ENCODE measurements around the gene RLN3.

The RLN3 gene

DNA sequence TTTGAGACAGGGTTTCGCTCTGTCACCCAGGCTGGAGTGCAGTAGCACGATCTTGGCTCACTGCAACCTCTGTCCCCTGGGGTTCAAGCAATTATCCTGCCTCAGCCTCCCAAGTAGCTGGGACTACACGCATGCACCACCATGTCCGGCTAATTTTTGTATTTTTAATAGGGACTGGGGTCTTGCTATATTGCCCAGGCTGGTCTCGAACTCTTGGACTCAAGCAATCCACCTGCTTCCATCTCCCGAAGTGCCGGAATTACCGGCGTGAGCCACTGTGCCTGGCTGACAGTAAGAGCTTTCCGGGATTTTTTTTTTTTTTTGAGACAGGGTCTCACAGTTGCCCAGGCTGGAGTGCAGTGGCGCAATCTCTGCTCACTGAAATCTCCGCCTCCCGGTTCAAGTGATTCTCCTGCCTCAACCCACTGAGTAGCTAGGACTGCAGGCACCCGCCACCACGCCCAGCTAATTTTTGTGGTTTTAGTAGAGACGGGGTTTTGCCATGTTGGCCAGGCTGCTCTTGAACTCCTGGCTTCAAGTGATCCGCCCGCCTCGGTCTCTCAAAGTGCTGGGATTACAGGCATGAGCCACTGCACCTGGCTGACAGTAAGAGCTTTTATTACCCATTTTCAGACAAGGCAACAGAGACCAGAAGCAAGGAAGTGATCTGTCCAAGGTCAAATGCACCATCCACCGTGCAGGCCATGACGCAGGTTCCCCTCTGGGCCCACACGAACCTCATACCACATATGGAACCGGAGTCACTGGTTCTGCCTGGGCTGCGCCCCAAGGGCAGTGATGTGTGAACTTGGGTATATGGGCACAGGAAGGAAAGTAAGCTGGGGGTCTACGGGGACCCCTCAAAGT is 42.8 kb upstream of the RLN3 start:
- H3K9me3 Mint-ChIP-seq = no peaks in the 10 kb centered on the region
- H3K4me3 Mint-ChIP-seq = no peak overlapping the region
- peak overlapping the region; percentile 51 to 76 (median 62) for H3K27ac Mint-ChIP-seq
- peaks cover 22% of the 10 kb centered on the region for H3K4me1 Mint-ChIP-seq
- H3K27me3 Mint-ChIP-seq (ENCODE audit: low read depth) = peaks cover 3% of the 10 kb centered on the region
- peaks cover 15% of the 10 kb centered on the region for H3K36me3 Mint-ChIP-seq (ENCODE audit: low read depth)
- TF ChIP-seq, protein P1, sequence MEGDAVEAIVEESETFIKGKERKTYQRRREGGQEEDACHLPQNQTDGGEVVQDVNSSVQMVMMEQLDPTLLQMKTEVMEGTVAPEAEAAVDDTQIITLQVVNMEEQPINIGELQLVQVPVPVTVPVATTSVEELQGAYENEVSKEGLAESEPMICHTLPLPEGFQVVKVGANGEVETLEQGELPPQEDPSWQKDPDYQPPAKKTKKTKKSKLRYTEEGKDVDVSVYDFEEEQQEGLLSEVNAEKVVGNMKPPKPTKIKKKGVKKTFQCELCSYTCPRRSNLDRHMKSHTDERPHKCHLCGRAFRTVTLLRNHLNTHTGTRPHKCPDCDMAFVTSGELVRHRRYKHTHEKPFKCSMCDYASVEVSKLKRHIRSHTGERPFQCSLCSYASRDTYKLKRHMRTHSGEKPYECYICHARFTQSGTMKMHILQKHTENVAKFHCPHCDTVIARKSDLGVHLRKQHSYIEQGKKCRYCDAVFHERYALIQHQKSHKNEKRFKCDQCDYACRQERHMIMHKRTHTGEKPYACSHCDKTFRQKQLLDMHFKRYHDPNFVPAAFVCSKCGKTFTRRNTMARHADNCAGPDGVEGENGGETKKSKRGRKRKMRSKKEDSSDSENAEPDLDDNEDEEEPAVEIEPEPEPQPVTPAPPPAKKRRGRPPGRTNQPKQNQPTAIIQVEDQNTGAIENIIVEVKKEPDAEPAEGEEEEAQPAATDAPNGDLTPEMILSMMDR (IDR thresholded peaks at IDR 0.05; ENCODE audit: unreplicated experiment in 3 of 3) = no peak

GRCh38 chr19:13985771-13986347 is 42.1 kb upstream of the RLN3 start:
- TF ChIP-seq, protein P1 (IDR thresholded peaks at IDR 0.05; ENCODE audit: unreplicated experiment in 3 of 3) = no peak
- peak overlapping the region; percentile 51 to 76 (median 62) for H3K27ac Mint-ChIP-seq
- H3K4me3 Mint-ChIP-seq = no peak overlapping the region
- peaks cover 3% of the 10 kb centered on the region for H3K27me3 Mint-ChIP-seq (ENCODE audit: low read depth)
- peaks cover 17% of the 10 kb centered on the region for H3K36me3 Mint-ChIP-seq (ENCODE audit: low read depth)
- peaks cover 22% of the 10 kb centered on the region for H3K4me1 Mint-ChIP-seq
- H3K9me3 Mint-ChIP-seq = no peaks in the 10 kb centered on the region

GRCh38 chr19:13986348-13986904 is 41.5 kb upstream of the RLN3 start:
- Mint-ChIP-seq H3K4me1 (peaks cover 22% of the 10 kb centered on the region), H3K27ac (peak overlapping the region; percentile 71 to 89 (median 87)), H3K4me3 (peak overlapping the region; percentile 27 to 39 (median 32)), H3K9me3 (no peaks in the 10 kb centered on the region), H3K27me3 (ENCODE audit: low read depth) (peaks cover 3% of the 10 kb centered on the region), H3K36me3 (ENCODE audit: low read depth) (peaks cover 22% of the 10 kb centered on the region)
- TF ChIP-seq, protein P1 (IDR thresholded peaks at IDR 0.05; ENCODE audit: unreplicated experiment in 3 of 3) = no peak

GRCh38 chr19:13987101-13987890 is 40.7 kb upstream of the RLN3 start:
- peak overlapping the region in 2 of 3 experiments; percentile 21 to 37 for H3K4me3 Mint-ChIP-seq
- peaks cover 20% of the 10 kb centered on the region for H3K36me3 Mint-ChIP-seq (ENCODE audit: low read depth)
- H3K4me1 Mint-ChIP-seq = peaks cover 22% of the 10 kb centered on the region
- TF ChIP-seq, protein P1 (IDR thresholded peaks at IDR 0.05; ENCODE audit: unreplicated experiment in 3 of 3) = no peak
- H3K9me3 Mint-ChIP-seq = no peaks in the 10 kb centered on the region
- H3K27ac Mint-ChIP-seq = peak overlapping the region; percentile 71 to 87 (median 72)
- peaks cover 3% of the 10 kb centered on the region for H3K27me3 Mint-ChIP-seq (ENCODE audit: low read depth)

GRCh38 chr19:13989487-13989886 is 38.5 kb upstream of the RLN3 start:
- H3K36me3 Mint-ChIP-seq (ENCODE audit: low read depth) = peaks cover 20% of the 10 kb centered on the region
- H3K27me3 Mint-ChIP-seq (ENCODE audit: low read depth) = no peaks in the 10 kb centered on the region
- H3K9me3 Mint-ChIP-seq = no peaks in the 10 kb centered on the region
- H3K4me1 Mint-ChIP-seq = peaks cover 22% of the 10 kb centered on the region
- TF ChIP-seq, protein P1 (IDR thresholded peaks at IDR 0.05; ENCODE audit: unreplicated experiment in 3 of 3) = no peak
- H3K27ac Mint-ChIP-seq = peak overlapping the region; percentile 42 to 79 (median 48)
- H3K4me3 Mint-ChIP-seq = no peak overlapping the region
